Mesangial cell (primary cell): ENCODE results near the gene OR4D10. TPM values are rescaled to one million over a fixed set of nuclear protein-coding genes. Genes with fewer than 3 reads are reported as not detected.

Source experiments
- total RNA-seq: library from RNA; depleted of rRNA; stranded (reverse); fragments of >200 nt; gene quantifications from 2 replicates; pipeline ENCODE4 v1.2.3, GENCODE V29; 2015

OR4D10 gene
- not detected in 2 replicates for total RNA-seq

GRCh38 chr11:59473015-59473414 is at the start of gene OR4D10:
Gene OR4D10 (plus strand): TSS chr11:59473315. CDS start chr11:59477430, 4,115 bp downstream.

GRCh38 chr11:59426361-59427067 is 46.6 kb upstream of the OR4D10 start, which contains the start of gene OR5A2:
Gene OR5A2 (minus strand): TSS chr11:59426413. CDS start chr11:59422953, 3,460 bp downstream.

GRCh38 chr11:59436169-59436568 is 36.9 kb upstream of the OR4D10 start, which contains the start of gene OR5A1:
Gene OR5A1 (plus strand): TSS chr11:59436469. CDS start chr11:59443169, 6,700 bp downstream.

GRCh38 chr11:59456661-59457060 is 16.5 kb upstream of the OR4D10 start, which contains the start of gene OR4D6:
Gene OR4D6 (plus strand): TSS chr11:59456961. CDS start chr11:59456961, 0 bp downstream.

GRCh38 chr11:59503276-59503675 is 30.2 kb downstream of the OR4D10 start, which contains the start of gene OR4D11:
Gene OR4D11 (plus strand): TSS chr11:59503576. CDS start chr11:59503576, 0 bp downstream.

GRCh38 chr11:59510941-59511589 is 38.0 kb downstream of the OR4D10 start, which contains the start of gene OR4D9:
Gene OR4D9 (plus strand): TSS chr11:59511539. CDS start chr11:59514913, 3,374 bp downstream.

Other genes with a start within 250 kb of the OR4D10 start
- gene OR5AN1, start 114.4 kb upstream of the OR4D10 start, total RNA-seq, result not detected in 2 replicates
- not detected in 2 replicates for gene OR5A2, start 46.9 kb upstream of the OR4D10 start, total RNA-seq
- gene OR5A1, start 36.8 kb upstream of the OR4D10 start, total RNA-seq, result not detected in 2 replicates
- gene OR4D6, start 16.4 kb upstream of the OR4D10 start, total RNA-seq, result not detected in 2 replicates
- not detected in 2 replicates for gene OR4D11, start 30.3 kb downstream of the OR4D10 start, total RNA-seq
- not detected in 2 replicates for gene OR4D9, start 38.2 kb downstream of the OR4D10 start, total RNA-seq
- gene OSBP, start 142.5 kb downstream of the OR4D10 start, total RNA-seq, result 16.5 and 22.4 TPM in 2 replicates
- 12.7 and 13.9 TPM in 2 replicates for gene PATL1, start 195.7 kb downstream of the OR4D10 start, total RNA-seq
- gene OR10V1, start 240.5 kb downstream of the OR4D10 start, total RNA-seq, result not detected in 2 replicates